Anterior cingulate cortex (tissue), 58 donors: ENCODE measurements around the gene KCTD11.
A peak's percentile ranks its signal among the peaks of the same experiment; 100 is the strongest.
"Not testable (repeated sequence)": the region's sequence is repeated elsewhere in the genome, so short reads cannot be mapped to it uniquely, and the experiment has no call there.

ENCODE experiments used
- DNase-seq, 58 donors: peaks; one replicate each; lab custom pipeline; 2025; lab: John Stamatoyannopoulos, UW

The KCTD11 gene

GRCh38 chr17:7368599-7368994 lies 16.6 kb downstream of the KCTD11 start:
- DNase-seq: not testable (repeated sequence)

GRCh38 chr17:7369825-7370224 lies 17.9 kb downstream of the KCTD11 start:
- no peak for DNase-seq

- DNase-seq: no peak
Observed at GRCh38 chr17:7370853-7371252, 18.9 kb downstream of the KCTD11 start.

GRCh38 chr17:7374353-7374752 lies 22.4 kb downstream of the KCTD11 start:
- DNase-seq: no peak

GRCh38 chr17:7379134-7379533 lies 27.2 kb downstream of the KCTD11 start:
- DNase-seq: no peak

GRCh38 chr17:7380321-7380720 lies 28.4 kb downstream of the KCTD11 start:
- DNase-seq: peak in 9 of 58 donors; percentile 3 to 42 (median 18)

GRCh38 chr17:7380855-7381683 lies 29.1 kb downstream of the KCTD11 start, which contains the start of gene TNK1:
TSS of gene TNK1 (plus strand) at chr17:7381089. CDS start at chr17:7382927, 1,838 bp downstream.
- DNase-seq: no peak

GRCh38 chr17:7382901-7383300 lies 30.9 kb downstream of the KCTD11 start:
- no peak for DNase-seq

- DNase-seq: no peak
Observed at GRCh38 chr17:7383371-7383741, 31.4 kb downstream of the KCTD11 start.

- peak in 22 of 58 donors; percentile 16 to 66 (median 35) for DNase-seq
Observed at GRCh38 chr17:7383742-7384488, 32.0 kb downstream of the KCTD11 start.

GRCh38 chr17:7384489-7385081 lies 32.6 kb downstream of the KCTD11 start:
- DNase-seq: no peak

- no peak for DNase-seq
Observed at GRCh38 chr17:7388856-7389255, 36.9 kb downstream of the KCTD11 start.

GRCh38 chr17:7389924-7390910 lies 38.3 kb downstream of the KCTD11 start:
- DNase-seq: no peak

GRCh38 chr17:7391307-7391706 lies 39.3 kb downstream of the KCTD11 start:
- DNase-seq: no peak

- no peak for DNase-seq
Observed at GRCh38 chr17:7392696-7393612, 41.0 kb downstream of the KCTD11 start.

- DNase-seq: peak in 2 of 58 donors; percentile 27 to 56
Observed at GRCh38 chr17:7393613-7394451, 41.9 kb downstream of the KCTD11 start.

- peak; percentile 36 to 89 (median 76) for DNase-seq
Observed at GRCh38 chr17:7394452-7395191, 42.7 kb downstream of the KCTD11 start, which contains the start of gene PLSCR3. TSS of gene PLSCR3 (minus strand) at chr17:7394525. CDS start at chr17:7394110, 415 bp downstream.
